Mesenchymal stem cell (in vitro differentiated cells and primary cell): ENCODE data around the gene TCF4.
A peak's percentile ranks its signal among the peaks of the same experiment; 100 is the strongest.

Source experiments
- DNase-seq: peaks from one replicate; pipeline ENCODE4 v3.0.0-alpha.2; 2013
- H2AFZ ChIP-seq: one replicate; pipeline ENCODE4 v1.6.1; 2013; ENCODE audit warnings: low read depth, mild to moderate bottlenecking, control low read depth, inconsistent platforms, low read length, moderate library complexity
- H2AK5ac ChIP-seq: 2 replicates; pipeline ENCODE4 v1.6.1; 2013; ENCODE audit warnings: low read length, moderate library complexity, mild to moderate bottlenecking, inconsistent platforms; ENCODE audit not compliant: severe bottlenecking
- H2BK120ac ChIP-seq: one replicate; pipeline ENCODE4 v1.6.1; 2013; ENCODE audit warnings: low read depth, mild to moderate bottlenecking, inconsistent platforms, low read length, moderate library complexity
- H2BK12ac ChIP-seq, 2 experiments: one replicate each; pipeline ENCODE4 v1.6.1; 2013; ENCODE audit warnings: inconsistent platforms in 2 of 2, low read length in 2 of 2, mild to moderate bottlenecking in 2 of 2, moderate library complexity in 2 of 2, control low read depth in 1 of 2
- H2BK15ac ChIP-seq: one replicate; pipeline ENCODE4 v1.6.1; 2013; ENCODE audit warnings: mild to moderate bottlenecking, low read depth, inconsistent platforms; ENCODE audit not compliant: poor library complexity, severe bottlenecking
- H2BK5ac ChIP-seq: 2 replicates; pipeline ENCODE4 v1.6.1; 2013; ENCODE audit warnings: low read depth, mild to moderate bottlenecking, low read length, control low read depth, inconsistent platforms; ENCODE audit not compliant: poor library complexity, severe bottlenecking
- H3K14ac ChIP-seq, 2 experiments: one replicate each; pipeline ENCODE4 v1.6.1; 2013; ENCODE audit warnings: inconsistent platforms in 2 of 2, low read length in 2 of 2, control low read depth in 1 of 2, mild to moderate bottlenecking in 1 of 2, moderate library complexity in 1 of 2
- H3K18ac ChIP-seq, 2 experiments: one replicate each; pipeline ENCODE4 v1.6.1; 2013; ENCODE audit warnings: inconsistent platforms in 2 of 2, low read length in 2 of 2, control low read depth in 1 of 2, low read depth in 1 of 2, mild to moderate bottlenecking in 1 of 2
- H3K23ac ChIP-seq, 2 experiments: one replicate each; pipeline ENCODE4 v1.6.1; 2013; ENCODE audit warnings: inconsistent platforms in 2 of 2, low read length in 2 of 2, mild to moderate bottlenecking in 2 of 2, moderate library complexity in 2 of 2, control low read depth in 1 of 2
- H3K27ac ChIP-seq: 2 replicates; pipeline ENCODE4 v1.5.1; 2013; ENCODE audit warnings: mild to moderate bottlenecking, moderate library complexity, low read length, control low read depth, inconsistent platforms; ENCODE audit not compliant: poor library complexity, severe bottlenecking
- H3K27me3 ChIP-seq, 2 experiments: 2 replicates each; pipeline versions ENCODE4 v1.6.1 to v1.7.0; 2013; ENCODE audit warnings: low read length in 2 of 2, mild to moderate bottlenecking in 2 of 2, moderate library complexity in 2 of 2, control low read depth in 1 of 2, inconsistent platforms in 1 of 2; ENCODE audit not compliant: control insufficient read depth in 1 of 2, insufficient read depth in 1 of 2
- H3K36me3 ChIP-seq, 2 experiments: 2 replicates each; pipeline versions ENCODE4 v1.6.1 to v1.7.0; 2013; ENCODE audit warnings: low read length in 2 of 2, control low read depth in 1 of 2, inconsistent platforms in 1 of 2, low read depth in 1 of 2, mild to moderate bottlenecking in 1 of 2; ENCODE audit not compliant: insufficient read depth in 2 of 2, control insufficient read depth in 1 of 2
- H3K4ac ChIP-seq, 2 experiments: one replicate each; pipeline ENCODE4 v1.6.1; 2013; ENCODE audit warnings: inconsistent platforms in 2 of 2, low read length in 2 of 2, mild to moderate bottlenecking in 2 of 2, moderate library complexity in 2 of 2, control low read depth in 1 of 2, low read depth in 1 of 2
- H3K4me1 ChIP-seq: 2 replicates; pipeline ENCODE4 v1.6.1; 2013; ENCODE audit warnings: low read depth, low read length, control low read depth; ENCODE audit not compliant: control insufficient read depth, insufficient read depth
- H3K4me2 ChIP-seq: 2 replicates; pipeline ENCODE4 v1.6.1; 2013; ENCODE audit warnings: low read length, mild to moderate bottlenecking, inconsistent platforms; ENCODE audit not compliant: poor library complexity, severe bottlenecking
- H3K4me3 ChIP-seq, 2 experiments: 2 replicates each; pipeline versions ENCODE4 v1.5.1 to v1.7.0; 2013; ENCODE audit warnings: low read length in 2 of 2, mild to moderate bottlenecking in 2 of 2, control low read depth in 1 of 2, low read depth in 1 of 2; ENCODE audit not compliant: insufficient read depth in 1 of 2
- H3K79me1 ChIP-seq: replicated peaks from 2 replicates; pipeline ENCODE4 v1.6.1; 2013; ENCODE audit warnings: mild to moderate bottlenecking, control low read depth, low read length, inconsistent platforms; ENCODE audit not compliant: poor library complexity, severe bottlenecking
- H3K9ac ChIP-seq: 2 replicates; pipeline ENCODE4 v1.7.0; 2013; ENCODE audit warnings: mild to moderate bottlenecking, low read length, moderate library complexity
- H3K9me3 ChIP-seq: 2 replicates; pipeline ENCODE4 v1.7.0; 2013; ENCODE audit warnings: mild to moderate bottlenecking, low read length; ENCODE audit not compliant: control insufficient read depth
- H4K8ac ChIP-seq: one replicate; pipeline ENCODE4 v1.6.1; 2013; ENCODE audit warnings: inconsistent platforms, mild to moderate bottlenecking, low read length, moderate library complexity
- H4K91ac ChIP-seq: one replicate; pipeline ENCODE4 v1.6.1; 2013; ENCODE audit warnings: mild to moderate bottlenecking, low read length, inconsistent platforms
- WGBS: methylation state at CpG from one replicate; pipeline ENCODE4 v1.1.7; 2013; ENCODE audit warnings: mixed read lengths; 5-methylcytosine and 5-hydroxymethylcytosine counted together

TCF4 gene

GRCh38 chr18:55232506-55232905, 355.5 kb downstream of the TCF4 start:
- H3K9ac ChIP-seq, result no peak overlapping the region
- 99% methylated on average over 6 of the region's 6 CpGs for WGBS

GRCh38 chr18:55229682-55230081, 358.3 kb downstream of the TCF4 start:
- Histone ChIP-seq H3K14ac (no peak overlapping the region), H3K36me3 (peaks cover 9 to 97% of the 10 kb centered on the region in 2 experiments), H3K4me1 (no peaks in the 10 kb centered on the region), H2BK120ac (no peak overlapping the region), H3K27ac (no peak overlapping the region), H2BK5ac (no peak overlapping the region), H3K9me3 (no peaks in the 10 kb centered on the region), H3K9ac (no peak overlapping the region), H2AFZ (no peak overlapping the region), H2BK15ac (no peak overlapping the region), H3K27me3 (no peaks in the 10 kb centered on the region), H3K4me2 (no peak overlapping the region), H2AK5ac (no peak overlapping the region), H3K79me1 (peaks cover 2% of the 10 kb centered on the region), H3K23ac (no peak overlapping the region), H4K91ac (no peak overlapping the region), H4K8ac (no peak overlapping the region), H2BK12ac (no peak overlapping the region), H3K4me3 (no peak overlapping the region), H3K4ac (no peak overlapping the region), H3K18ac (no peak overlapping the region)
- 82% methylated on average over 4 of the region's 4 CpGs for WGBS
- no peak for DNase-seq

More at GRCh38 chr18:55232506-55232905, 355.5 kb downstream of the TCF4 start:
- Histone ChIP-seq H4K8ac (no peak overlapping the region), H3K4me1 (no peaks in the 10 kb centered on the region), H3K4me3 (no peak overlapping the region), H3K79me1 (peaks cover 2% of the 10 kb centered on the region), H2AK5ac (no peak overlapping the region), H3K27me3 (no peaks in the 10 kb centered on the region), H2BK15ac (no peak overlapping the region), H4K91ac (no peak overlapping the region), H3K9me3 (no peaks in the 10 kb centered on the region), H2AFZ (no peak overlapping the region), H3K23ac (no peak overlapping the region), H2BK120ac (no peak overlapping the region), H3K4ac (no peak overlapping the region), H3K18ac (no peak overlapping the region), H3K36me3 (peaks cover 9 to 71% of the 10 kb centered on the region in 2 experiments), H3K27ac (no peak overlapping the region), H3K4me2 (no peak overlapping the region), H2BK12ac (no peak overlapping the region), H2BK5ac (no peak overlapping the region), H3K14ac (no peak overlapping the region)
- no peak for DNase-seq

GRCh38 chr18:55228707-55229106, 359.3 kb downstream of the TCF4 start:
- no peak overlapping the region for H2BK15ac ChIP-seq
- no peaks in the 10 kb centered on the region for H3K9me3 ChIP-seq
- no peak overlapping the region for H3K9ac ChIP-seq
- H3K4me3 ChIP-seq, result no peak overlapping the region
- no peak overlapping the region for H2AFZ ChIP-seq
- H2BK12ac ChIP-seq, result peak overlapping the region in 1 of 2 experiments; percentile 89
- peak overlapping the region in 1 of 2 experiments; percentile 15 for H3K4ac ChIP-seq
- peak overlapping the region; percentile 43 for H4K91ac ChIP-seq
- H2AK5ac ChIP-seq, result no peak overlapping the region
- no peak overlapping the region for H3K4me2 ChIP-seq
- H3K27me3 ChIP-seq, result no peaks in the 10 kb centered on the region
- no peak for DNase-seq
- H3K79me1 ChIP-seq, result no peaks in the 10 kb centered on the region
- no peak overlapping the region for H4K8ac ChIP-seq
- H2BK5ac ChIP-seq, result no peak overlapping the region
- H3K27ac ChIP-seq, result no peak overlapping the region
- peak overlapping the region in 1 of 2 experiments; percentile 38 for H3K18ac ChIP-seq
- no peak overlapping the region for H3K23ac ChIP-seq
- no peak overlapping the region for H2BK120ac ChIP-seq
- H3K4me1 ChIP-seq, result no peaks in the 10 kb centered on the region
- peaks cover 6 to 95% of the 10 kb centered on the region in 2 experiments for H3K36me3 ChIP-seq
- H3K14ac ChIP-seq, result no peak overlapping the region
- 88% methylated on average over 15 of the region's 15 CpGs for WGBS

GRCh38 chr18:55228191-55228590, 359.8 kb downstream of the TCF4 start:
- H3K23ac ChIP-seq, result no peak overlapping the region
- H2BK15ac ChIP-seq, result no peak overlapping the region
- H2BK5ac ChIP-seq, result no peak overlapping the region
- H2AFZ ChIP-seq, result no peak overlapping the region
- H3K4me3 ChIP-seq, result no peak overlapping the region
- no peak overlapping the region for H3K4me2 ChIP-seq
- no peaks in the 10 kb centered on the region for H3K9me3 ChIP-seq
- H4K8ac ChIP-seq, result no peak overlapping the region
- no peak overlapping the region for H3K27ac ChIP-seq
- H3K36me3 ChIP-seq, result peaks cover 6 to 93% of the 10 kb centered on the region in 2 experiments
- H3K4me1 ChIP-seq, result no peaks in the 10 kb centered on the region
- no peak overlapping the region for H3K9ac ChIP-seq
- H2AK5ac ChIP-seq, result no peak overlapping the region
- no peak overlapping the region for H2BK120ac ChIP-seq
- no peaks in the 10 kb centered on the region for H3K79me1 ChIP-seq
- no peak overlapping the region for H3K4ac ChIP-seq
- WGBS, result 74% methylated on average over 4 of the region's 6 CpGs
- H3K27me3 ChIP-seq, result no peaks in the 10 kb centered on the region
- no peak overlapping the region for H2BK12ac ChIP-seq
- H3K14ac ChIP-seq, result no peak overlapping the region
- H4K91ac ChIP-seq, result no peak overlapping the region
- no peak overlapping the region for H3K18ac ChIP-seq
- DNase-seq, result peak; percentile 63
